ENCODE results near the gene TYK2.
"Not testable (repeated sequence)": the region's sequence is repeated elsewhere in the genome, so short reads cannot be mapped to it uniquely, and the experiment has no call there.

The TYK2 gene

GRCh38 chr19:10380313-10381102 is at the start of gene TYK2:
Gene TYK2, minus strand, starts transcription at chr19:10380572. Its CDS starts 2,166 bp downstream, at chr19:10378406.
- peak; percentile 97 for DNase-seq

DNA sequence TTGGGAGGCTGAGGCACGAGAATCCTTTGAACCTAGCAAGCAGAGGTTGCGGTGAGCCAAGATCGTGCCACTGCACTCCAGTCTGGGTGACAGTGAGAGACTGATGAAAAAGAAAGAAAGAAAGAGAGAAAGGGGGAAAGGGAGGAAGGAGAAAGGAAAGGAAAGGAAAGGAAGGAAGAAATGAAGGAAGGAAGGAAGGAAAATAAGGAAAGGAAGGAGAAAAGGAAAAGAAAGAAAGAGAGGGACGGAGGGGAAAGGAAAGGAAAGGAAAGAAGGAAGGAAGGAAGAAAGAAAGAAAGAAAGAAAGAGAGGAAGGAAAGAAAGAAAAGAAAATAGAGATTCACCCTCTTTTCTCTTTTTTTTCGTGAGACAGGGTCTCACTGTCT is 48.6 kb upstream of the TYK2 start:
- DNase-seq = no peak

DNA sequence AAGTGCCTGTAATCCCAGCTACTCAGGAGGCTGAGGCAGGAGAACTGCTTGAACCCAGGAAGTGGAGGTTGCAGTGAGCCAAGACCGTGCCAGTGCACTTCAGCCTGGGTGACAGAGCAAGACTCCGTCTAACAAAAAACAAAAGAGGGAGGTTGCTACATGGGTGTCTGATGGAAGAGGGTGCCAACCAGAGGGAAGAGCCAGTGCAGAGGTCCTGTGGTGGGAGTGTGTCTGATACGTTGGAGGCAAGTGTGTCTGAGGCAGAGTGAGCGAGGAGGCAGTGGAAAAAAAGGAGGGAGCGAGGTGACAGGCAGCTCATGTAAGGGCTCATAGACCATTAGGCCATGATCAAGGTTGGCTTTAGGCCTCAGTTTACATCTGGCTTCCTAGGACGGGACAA is 46.8 kb upstream of the TYK2 start:
- DNase-seq = no peak

DNA sequence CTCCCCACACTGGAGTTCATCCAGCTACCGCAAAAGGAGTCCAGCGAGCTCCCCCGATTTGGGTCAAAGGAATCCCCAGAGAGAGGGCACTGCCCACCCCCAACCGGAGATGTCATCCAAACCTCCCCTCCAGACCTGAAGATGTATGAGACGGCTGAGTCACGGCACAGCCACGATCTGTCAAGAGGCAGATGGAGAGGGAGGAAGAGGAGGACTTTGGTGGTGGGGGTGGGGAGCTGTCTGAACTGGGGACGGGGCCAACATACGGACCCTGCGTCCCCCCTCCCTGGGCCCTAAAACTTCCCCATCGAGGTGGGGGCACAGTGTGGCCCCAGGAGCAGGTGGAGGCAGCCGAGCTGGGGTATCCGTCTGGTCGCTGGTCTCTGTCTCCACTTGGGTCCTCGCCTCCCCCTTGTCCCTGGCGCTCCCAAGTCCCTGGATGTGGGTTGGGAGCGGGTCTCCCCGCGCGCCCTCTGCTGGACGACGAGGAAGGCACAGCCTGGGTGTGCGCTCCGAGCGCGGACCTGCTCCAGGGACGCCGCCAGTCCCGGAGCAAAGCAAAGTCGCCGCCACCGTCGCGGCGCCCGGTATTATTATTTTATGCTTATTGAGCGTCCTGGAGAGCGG is 43.8 kb upstream of the TYK2 start:
- peak; percentile 57 for DNase-seq

GRCh38 chr19:10422846-10423245 is 42.5 kb upstream of the TYK2 start:
- no peak for DNase-seq

DNA sequence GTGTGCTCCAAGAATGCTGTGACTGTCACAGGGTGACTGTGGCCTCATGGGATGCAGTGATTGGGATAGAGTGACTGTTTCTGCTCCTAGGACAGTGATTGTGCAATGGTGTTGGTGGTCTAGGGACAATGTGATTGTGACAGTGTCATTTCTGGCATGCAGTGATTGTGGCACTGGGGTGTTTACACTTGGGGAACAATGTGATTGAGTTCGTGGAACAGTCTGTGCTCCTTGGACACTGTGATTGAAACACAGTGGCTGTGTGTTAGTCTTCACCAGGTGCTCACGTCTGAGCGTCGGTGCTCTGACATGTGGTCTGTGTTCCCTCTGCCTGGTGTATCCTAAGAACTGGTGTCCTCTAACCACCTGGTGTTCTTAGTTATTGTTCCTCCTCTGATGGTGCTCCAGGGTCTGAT is 41.7 kb upstream of the TYK2 start:
- DNase-seq = no peak

GRCh38 chr19:10421240-10422045 is 41.1 kb upstream of the TYK2 start:
- no peak for DNase-seq

GRCh38 chr19:10420444-10421239 is 40.3 kb upstream of the TYK2 start, which contains the start of gene PDE4A:
Gene PDE4A, plus strand, starts transcription at chr19:10420538. Its CDS starts 227 bp downstream, at chr19:10420765.
- DNase-seq = no peak

DNA sequence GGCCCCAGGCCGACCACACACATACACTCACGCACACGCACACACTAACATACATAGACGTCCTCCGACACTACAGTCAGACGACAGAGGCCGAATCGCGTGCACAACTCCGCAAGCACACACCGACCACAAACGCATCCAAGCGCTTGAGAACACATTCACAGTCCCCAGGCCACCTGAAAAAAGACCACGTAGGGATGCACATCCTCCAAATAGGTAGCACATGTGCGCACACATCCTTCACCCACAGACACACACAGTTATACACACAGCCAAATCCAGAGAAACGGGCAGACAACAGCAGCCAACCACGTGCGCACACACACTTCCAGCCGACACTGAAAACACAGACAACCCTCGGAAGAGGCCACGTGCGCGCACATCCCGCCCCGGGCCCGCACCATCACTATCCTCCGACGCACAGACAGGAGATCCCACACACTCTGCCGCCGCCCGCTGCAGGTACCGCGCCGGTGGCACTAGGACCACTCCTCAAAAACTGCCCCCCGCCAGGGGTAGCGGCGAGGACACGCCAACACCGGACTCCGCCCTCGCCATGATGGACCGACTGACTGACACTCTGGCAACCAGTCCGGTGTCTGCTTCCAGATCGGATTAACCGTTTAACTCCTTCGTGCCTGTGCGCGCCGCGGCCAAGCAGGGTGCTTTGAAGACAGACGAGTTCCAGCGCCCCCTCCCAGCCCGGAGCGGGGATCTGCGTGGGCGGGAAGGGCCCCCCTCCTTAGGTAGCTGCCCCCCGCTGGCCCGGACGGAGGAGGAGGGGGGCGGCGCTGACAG is 39.5 kb upstream of the TYK2 start:
- DNase-seq = no peak

GRCh38 chr19:10419200-10419645 is 38.9 kb upstream of the TYK2 start:
- DNase-seq = no peak

GRCh38 chr19:10418485-10419199 is 38.3 kb upstream of the TYK2 start:
- DNase-seq = no peak

- no peak for DNase-seq
These were observed 37.8 kb upstream of the TYK2 start for GRCh38 chr19:10418235-10418484.

DNA sequence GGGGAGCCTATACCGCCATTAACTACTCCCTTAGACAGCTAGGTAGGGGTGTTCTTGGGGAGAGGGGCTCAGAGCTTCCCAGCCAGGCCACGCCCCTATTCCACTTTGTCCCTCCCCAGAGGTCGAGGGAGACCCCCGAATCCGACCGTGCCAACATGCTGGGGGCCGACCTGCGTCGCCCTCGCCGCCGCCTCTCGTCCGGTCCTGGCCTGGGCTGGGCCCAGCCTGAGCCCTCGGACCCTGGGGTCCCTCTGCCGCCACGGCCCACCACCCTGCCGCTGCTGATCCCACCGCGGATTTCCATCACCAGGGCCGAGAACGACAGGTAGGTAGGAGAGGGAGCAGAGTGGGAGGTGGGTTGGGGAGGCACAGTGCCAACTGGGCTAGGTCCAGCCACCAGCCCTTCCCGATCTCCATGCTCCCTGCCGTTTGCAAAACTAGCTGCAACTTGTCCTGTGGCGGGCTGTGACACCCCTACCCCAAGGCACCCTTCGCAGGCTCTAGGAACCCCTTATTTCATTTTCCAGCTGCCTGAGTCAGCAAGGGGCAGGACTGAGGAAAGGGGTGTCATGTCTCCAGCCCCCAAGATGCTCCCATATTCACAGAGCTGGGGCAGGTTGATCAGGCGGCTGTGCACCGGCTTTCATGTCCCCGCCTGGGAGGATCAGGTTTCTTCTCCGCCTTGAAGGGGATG is 37.3 kb upstream of the TYK2 start:
- no peak for DNase-seq

DNA sequence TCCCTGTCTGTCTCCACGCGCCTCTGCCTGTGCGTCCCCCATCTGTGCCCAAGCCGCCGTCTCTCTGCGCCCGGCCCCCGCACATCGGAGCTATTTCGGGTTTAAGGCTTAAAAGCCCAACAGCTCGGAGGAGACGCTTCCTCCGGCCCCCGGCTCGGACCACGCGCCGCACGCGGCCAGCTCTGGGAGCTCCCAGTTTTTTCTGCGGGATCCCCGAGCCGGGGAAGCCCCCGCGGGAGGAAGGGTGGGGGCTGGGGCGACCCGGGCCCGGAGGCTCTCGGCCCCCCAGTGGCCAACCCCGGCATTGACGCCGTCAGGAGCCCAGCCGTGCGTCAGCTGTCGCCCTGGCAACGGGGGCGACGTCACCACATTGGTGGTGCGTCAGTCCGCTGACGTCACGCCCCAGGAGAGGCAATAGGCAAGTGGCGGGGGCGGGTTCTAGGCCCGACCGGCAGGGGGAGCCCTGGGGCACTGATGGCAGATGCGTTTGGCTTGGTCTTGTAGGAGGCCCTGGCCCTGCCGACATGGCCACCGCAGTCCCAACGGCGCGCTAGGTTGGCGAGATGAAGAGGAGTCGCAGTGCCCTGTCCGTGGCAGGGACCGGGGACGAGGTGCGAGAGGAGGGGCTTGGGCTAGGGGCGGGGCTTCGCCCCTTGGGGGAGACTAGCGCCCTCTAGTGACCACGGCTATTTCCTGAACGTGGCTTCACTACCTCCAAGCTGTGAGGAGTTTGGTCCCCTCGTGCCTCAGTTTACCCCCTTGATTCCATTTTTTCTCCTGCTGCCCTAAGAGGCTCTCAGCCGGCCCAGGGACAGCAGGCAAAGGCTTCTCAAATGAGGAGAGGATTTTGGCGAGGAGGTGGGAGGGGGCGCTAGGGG is 36.2 kb upstream of the TYK2 start:
- DNase-seq = peak; percentile 83

- no peak for DNase-seq
These were observed 35.7 kb upstream of the TYK2 start for GRCh38 chr19:10416083-10416379.

DNA sequence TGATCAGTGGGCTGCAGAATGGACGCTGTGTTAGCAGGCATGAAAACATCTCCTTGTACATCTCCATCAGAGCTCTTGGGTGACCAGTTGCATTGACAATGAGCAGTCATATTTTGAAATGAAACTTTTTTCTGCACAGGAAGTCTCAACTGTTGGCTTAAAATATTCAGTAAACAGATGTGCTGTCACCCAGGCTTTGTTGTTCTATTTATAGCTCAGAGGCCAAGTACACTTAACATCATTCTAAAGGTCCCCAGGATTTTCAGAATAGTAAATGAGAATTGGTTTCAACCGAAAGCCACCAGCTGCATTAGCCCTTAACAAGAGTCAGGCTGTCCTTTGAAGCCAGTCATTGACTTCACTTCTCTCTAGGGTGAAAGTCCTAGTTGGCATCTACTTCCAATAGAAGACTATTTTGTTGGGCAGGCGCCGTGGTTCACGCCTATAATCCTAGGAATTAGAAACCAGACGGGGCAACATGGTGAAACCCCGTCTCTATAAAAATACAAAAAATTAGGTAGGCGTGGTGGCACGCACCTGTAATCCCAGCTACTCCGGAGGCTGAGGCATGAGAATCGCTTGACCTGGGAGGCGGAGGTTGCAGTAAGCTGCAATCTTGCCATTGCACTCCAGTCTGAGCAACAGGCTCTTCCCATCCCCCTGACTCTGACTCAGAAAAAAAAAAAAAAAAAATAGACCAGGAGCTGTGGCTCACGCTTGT is 32.0 kb upstream of the TYK2 start:
- no peak for DNase-seq

GRCh38 chr19:10411224-10411623 is 30.9 kb upstream of the TYK2 start:
- DNase-seq = not testable (repeated sequence)

DNA sequence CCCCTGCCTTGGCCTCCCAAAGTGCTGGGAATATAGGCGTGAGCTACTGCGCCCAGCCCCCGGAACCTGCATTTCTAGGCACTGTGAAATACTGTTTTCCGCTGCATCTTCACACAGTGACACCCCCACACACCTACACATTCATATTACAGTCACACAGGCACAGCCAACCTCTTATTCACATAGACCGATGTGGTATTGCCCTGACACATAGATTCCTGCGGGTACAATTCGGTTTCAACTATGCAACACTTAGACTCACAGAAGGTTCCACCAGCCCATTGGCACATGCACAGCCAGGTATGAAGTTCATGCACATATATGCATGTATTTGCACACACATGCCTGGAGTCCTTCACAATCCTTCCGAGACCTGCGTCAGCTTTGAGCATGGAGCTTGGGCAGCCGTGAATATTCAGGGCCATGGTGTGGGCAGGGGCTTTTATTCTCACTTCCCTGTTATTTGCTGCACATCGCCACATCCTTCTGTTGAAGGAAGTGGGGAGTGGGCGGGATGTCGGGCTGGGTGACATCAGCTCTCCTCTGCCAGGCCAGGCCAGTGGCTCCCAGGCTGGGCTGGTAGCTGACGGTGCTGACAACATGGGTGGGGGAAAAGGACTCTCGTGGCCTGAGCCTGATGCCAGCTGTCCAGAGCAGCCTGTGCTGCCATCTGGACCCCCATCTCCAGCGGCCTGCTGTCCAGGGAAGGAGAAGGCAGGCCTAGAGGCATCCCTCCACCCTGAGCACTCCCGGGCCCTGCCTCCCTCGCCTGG is 28.3 kb upstream of the TYK2 start:
- no peak for DNase-seq
